Ectodermal cell (in vitro differentiated cells): Measurements from ENCODE around the gene C1QTNF9.

Source experiments
- H3K27ac ChIP-seq: 2 replicates; pipeline ENCODE4 v1.7.0; 2013; ENCODE audit warnings: mild to moderate bottlenecking, low read depth, low read length; ENCODE audit not compliant: insufficient read depth, poor library complexity, severe bottlenecking
- H3K27me3 ChIP-seq: 2 replicates; pipeline ENCODE4 v1.7.0; 2013; ENCODE audit warnings: mild to moderate bottlenecking, low read length; ENCODE audit not compliant: insufficient read depth, control insufficient read depth, poor library complexity, severe bottlenecking
- H3K36me3 ChIP-seq: one replicate; pipeline ENCODE4 v1.7.0; 2013; ENCODE audit warnings: low read length; ENCODE audit not compliant: control insufficient read depth, insufficient read depth
- H3K4me1 ChIP-seq: one replicate; pipeline ENCODE4 v1.7.0; 2013; ENCODE audit warnings: low read length; ENCODE audit not compliant: control insufficient read depth, insufficient read depth
- H3K4me3 ChIP-seq: 2 replicates; pipeline ENCODE4 v1.7.0; 2013; ENCODE audit warnings: low read depth, low read length, control low read depth; ENCODE audit not compliant: insufficient read depth
- H3K9me3 ChIP-seq: 2 replicates; pipeline ENCODE4 v1.7.0; 2013; ENCODE audit warnings: mild to moderate bottlenecking, low read length, moderate library complexity; ENCODE audit not compliant: control insufficient read depth
- WGBS, 2 experiments: methylation state at CpG; one replicate each; pipeline ENCODE4 v1.1.7; 2013; ENCODE audit warnings: missing lambda C conversion rate in 2 of 2; 5-methylcytosine and 5-hydroxymethylcytosine counted together

The C1QTNF9 gene

GRCh38 chr13:24271601-24272451 lies 37.6 kb upstream of the C1QTNF9 start:
- Histone ChIP-seq H3K27ac (no peak overlapping the region), H3K4me1 (peaks cover 5% of the 10 kb centered on the region), H3K4me3 (no peak overlapping the region), H3K9me3 (no peaks in the 10 kb centered on the region), H3K27me3 (no peaks in the 10 kb centered on the region), H3K36me3 (no peaks in the 10 kb centered on the region)
- WGBS, 2 experiments: 82 to 85% methylated on average over 23 to 25 of the region's 25 CpGs

- no peaks in the 10 kb centered on the region for H3K27me3 ChIP-seq
- H3K9me3 ChIP-seq: no peaks in the 10 kb centered on the region
- peaks cover 5% of the 10 kb centered on the region for H3K4me1 ChIP-seq
- no peak overlapping the region for H3K4me3 ChIP-seq
- H3K36me3 ChIP-seq: no peaks in the 10 kb centered on the region
- no peak overlapping the region for H3K27ac ChIP-seq
- WGBS, 2 experiments: 88 to 89% methylated on average over 18 of the region's 18 CpGs
These were observed 36.8 kb upstream of the C1QTNF9 start for GRCh38 chr13:24272452-24273161.

- Histone ChIP-seq H3K27me3 (no peaks in the 10 kb centered on the region), H3K9me3 (no peaks in the 10 kb centered on the region), H3K4me3 (no peak overlapping the region), H3K4me1 (peaks cover 5% of the 10 kb centered on the region), H3K36me3 (no peaks in the 10 kb centered on the region), H3K27ac (no peak overlapping the region)
- 93 to 97% methylated on average over 7 of the region's 7 CpGs for WGBS, 2 experiments
These were observed 35.5 kb upstream of the C1QTNF9 start for GRCh38 chr13:24273926-24274325.

GRCh38 chr13:24274452-24275021 lies 34.8 kb upstream of the C1QTNF9 start:
- peaks cover 5% of the 10 kb centered on the region for H3K4me1 ChIP-seq
- no peaks in the 10 kb centered on the region for H3K36me3 ChIP-seq
- H3K27ac ChIP-seq: no peak overlapping the region
- no peaks in the 10 kb centered on the region for H3K9me3 ChIP-seq
- WGBS, 2 experiments: 82 to 84% methylated on average over 6 of the region's 6 CpGs
- no peaks in the 10 kb centered on the region for H3K27me3 ChIP-seq
- H3K4me3 ChIP-seq: no peak overlapping the region

GRCh38 chr13:24275041-24275440 lies 34.3 kb upstream of the C1QTNF9 start:
- H3K4me3 ChIP-seq: no peak overlapping the region
- no peaks in the 10 kb centered on the region for H3K27me3 ChIP-seq
- H3K27ac ChIP-seq: no peak overlapping the region
- H3K36me3 ChIP-seq: no peaks in the 10 kb centered on the region
- H3K9me3 ChIP-seq: no peaks in the 10 kb centered on the region
- H3K4me1 ChIP-seq: peaks cover 5% of the 10 kb centered on the region

GRCh38 chr13:24276306-24276705 lies 33.1 kb upstream of the C1QTNF9 start:
- Histone ChIP-seq H3K4me3 (no peak overlapping the region), H3K27ac (no peak overlapping the region), H3K9me3 (no peaks in the 10 kb centered on the region), H3K4me1 (peaks cover 5% of the 10 kb centered on the region), H3K36me3 (no peaks in the 10 kb centered on the region), H3K27me3 (no peaks in the 10 kb centered on the region)
- WGBS, 2 experiments: 90 to 96% methylated on average over 2 of the region's 2 CpGs

GRCh38 chr13:24276861-24277260 lies 32.5 kb upstream of the C1QTNF9 start:
- no peak overlapping the region for H3K4me3 ChIP-seq
- H3K27ac ChIP-seq: no peak overlapping the region
- no peaks in the 10 kb centered on the region for H3K27me3 ChIP-seq
- H3K4me1 ChIP-seq: peaks cover 4% of the 10 kb centered on the region
- WGBS, 2 experiments: 88 to 97% methylated on average over 13 of the region's 13 CpGs
- no peaks in the 10 kb centered on the region for H3K9me3 ChIP-seq
- no peaks in the 10 kb centered on the region for H3K36me3 ChIP-seq

GRCh38 chr13:24277761-24278160 lies 31.6 kb upstream of the C1QTNF9 start:
- WGBS, 2 experiments: 96% methylated on average over 6 of the region's 6 CpGs
- Histone ChIP-seq H3K4me1 (no peaks in the 10 kb centered on the region), H3K36me3 (no peaks in the 10 kb centered on the region), H3K27ac (no peak overlapping the region), H3K9me3 (no peaks in the 10 kb centered on the region), H3K27me3 (no peaks in the 10 kb centered on the region), H3K4me3 (no peak overlapping the region)

GRCh38 chr13:24279327-24280110 lies 29.9 kb upstream of the C1QTNF9 start:
- no peak overlapping the region for H3K27ac ChIP-seq
- no peaks in the 10 kb centered on the region for H3K9me3 ChIP-seq
- 91 to 96% methylated on average over 8 of the region's 8 CpGs for WGBS, 2 experiments
- H3K36me3 ChIP-seq: no peaks in the 10 kb centered on the region
- H3K27me3 ChIP-seq: no peaks in the 10 kb centered on the region
- H3K4me1 ChIP-seq: no peaks in the 10 kb centered on the region
- no peak overlapping the region for H3K4me3 ChIP-seq

- H3K36me3 ChIP-seq: no peaks in the 10 kb centered on the region
- no peaks in the 10 kb centered on the region for H3K9me3 ChIP-seq
- no peak overlapping the region for H3K4me3 ChIP-seq
- H3K27ac ChIP-seq: no peak overlapping the region
- no peaks in the 10 kb centered on the region for H3K4me1 ChIP-seq
- 91 to 94% methylated on average over 7 of the region's 7 CpGs for WGBS, 2 experiments
- no peaks in the 10 kb centered on the region for H3K27me3 ChIP-seq
These were observed 28.7 kb upstream of the C1QTNF9 start for GRCh38 chr13:24280720-24281119.
